Tibial artery (tissue), 4 donors: ENCODE data around the gene PRC1.

Experiments
- DNase-seq, 2 donors: peaks; one replicate each; pipeline ENCODE4 v3.0.0-alpha.2; 2019
- H3K27ac ChIP-seq, 2 donors: fragments of 200-600 bp; sonication (generic) in 1 of 2; 1 replicate in 1 of 2; 2 replicates in 1 of 2; pipeline ENCODE4 v1.5.1; 2018 to 2019; ENCODE audit warnings: mild to moderate bottlenecking in 1 of 2
- H3K27me3 ChIP-seq, 2 donors: fragments of 200-600 bp; sonication (generic) in 1 of 2; one replicate each; pipeline versions ENCODE4 v1.5.1 to v1.6.0; 2016 to 2019
- H3K36me3 ChIP-seq, 3 donors: fragments of 200-600 bp; sonication (generic) in 2 of 3; one replicate each; pipeline ENCODE4 v1.5.1; 2016 to 2019; ENCODE audit warnings: mild to moderate bottlenecking in 2 of 3
- H3K4me1 ChIP-seq, 4 donors: fragments of 200-600 bp; sonication (generic) in 2 of 4; 1 replicate in 3 of 4; 2 replicates in 1 of 4; pipeline ENCODE4 v1.5.1; 2016 to 2019
- H3K4me3 ChIP-seq, 2 donors: fragments of 200-600 bp; sonication (generic) in 1 of 2; 1 replicate in 1 of 2; 2 replicates in 1 of 2; pipeline ENCODE4 v1.5.1; 2018 to 2019; ENCODE audit warnings: mild to moderate bottlenecking in 2 of 2
- H3K9me3 ChIP-seq, 3 donors: fragments of 200-600 bp; sonication (generic) in 1 of 3; one replicate each; pipeline ENCODE4 v1.5.1; 2016 to 2019
- CTCF ChIP-seq, 2 experiments: fragments of 200-600 bp in 1 of 2; fragments of 450-650 bp in 1 of 2; IDR thresholded peaks; one replicate each; pipeline ENCODE4 v1.5.1; 2017 to 2019; ENCODE audit warnings: antibody characterized with exemption in 2 of 2, mild to moderate bottlenecking in 1 of 2, moderate library complexity in 1 of 2
- intact Hi-C: fragments of 100-400 bp; cut with DNase I; formaldehyde crosslinking; loops from one replicate; pipeline ENCODE4 v1.15.0; 2023; ENCODE audit warnings: low total_unique reads

PRC1 gene

DNA sequence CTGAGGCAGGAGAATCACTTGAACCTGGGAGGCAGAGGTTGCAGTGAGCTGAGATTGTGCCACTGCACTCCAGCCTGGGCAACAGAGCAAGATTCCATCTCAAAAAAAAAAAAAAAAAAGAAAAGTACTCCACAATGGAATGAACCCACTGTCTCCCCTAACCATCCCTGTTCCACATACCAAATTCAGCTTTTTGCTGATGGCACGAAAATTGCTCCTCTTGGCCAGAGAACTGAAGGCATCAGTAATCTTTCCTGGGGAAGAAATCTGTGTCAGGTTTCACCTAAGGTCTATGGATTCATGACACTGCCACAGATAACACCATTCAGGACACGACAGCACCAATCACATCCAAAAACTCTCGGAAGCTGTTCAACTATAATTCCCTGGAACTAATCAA, 6.9 kb upstream of the PRC1 start:
- no peaks in the 10 kb centered on the region for H3K4me1 ChIP-seq
- DNase-seq, result no peak
- H3K4me3 ChIP-seq, result no peak overlapping the region
- no peaks in the 10 kb centered on the region for H3K9me3 ChIP-seq
- intact Hi-C loops, result no loop called here
- H3K27me3 ChIP-seq, result no peaks in the 10 kb centered on the region
- TF ChIP-seq CTCF (IDR thresholded peaks at IDR 0.05), result no peak
- peaks cover 63 to 87% (median 71%) of the 10 kb centered on the region in 3 donors for H3K36me3 ChIP-seq
- H3K27ac ChIP-seq, result no peak overlapping the region

DNA sequence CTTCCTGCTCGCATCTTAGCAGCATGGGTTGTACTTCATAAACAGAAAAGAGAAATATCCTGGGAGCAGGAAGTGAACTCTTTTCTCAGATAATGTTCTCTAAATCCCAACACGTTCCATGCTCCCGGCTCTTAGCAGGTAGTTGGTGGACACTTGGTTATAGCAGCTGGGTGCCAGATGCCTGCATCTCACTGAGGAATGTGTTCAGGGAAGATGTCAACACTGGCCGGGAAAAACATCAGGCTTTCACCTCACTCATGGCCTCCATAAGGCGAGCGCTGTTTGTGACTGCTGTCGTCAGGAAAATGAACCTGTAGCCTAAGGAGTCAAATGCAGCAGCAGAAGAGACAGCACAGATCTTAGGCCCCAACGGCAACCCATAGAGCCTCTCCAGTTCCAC, 4.4 kb upstream of the PRC1 start:
- intact Hi-C loops, result no loop called here
- no peaks in the 10 kb centered on the region for H3K27me3 ChIP-seq
- no peak overlapping the region for H3K4me3 ChIP-seq
- peaks cover 0 to 4% (median under 1%) of the 10 kb centered on the region in 4 donors for H3K4me1 ChIP-seq
- peaks cover 45 to 62% (median 47%) of the 10 kb centered on the region in 3 donors for H3K36me3 ChIP-seq
- DNase-seq, result no peak
- H3K27ac ChIP-seq, result no peak overlapping the region
- H3K9me3 ChIP-seq, result no peaks in the 10 kb centered on the region
- no peak for TF ChIP-seq CTCF (IDR thresholded peaks at IDR 0.05)

DNA sequence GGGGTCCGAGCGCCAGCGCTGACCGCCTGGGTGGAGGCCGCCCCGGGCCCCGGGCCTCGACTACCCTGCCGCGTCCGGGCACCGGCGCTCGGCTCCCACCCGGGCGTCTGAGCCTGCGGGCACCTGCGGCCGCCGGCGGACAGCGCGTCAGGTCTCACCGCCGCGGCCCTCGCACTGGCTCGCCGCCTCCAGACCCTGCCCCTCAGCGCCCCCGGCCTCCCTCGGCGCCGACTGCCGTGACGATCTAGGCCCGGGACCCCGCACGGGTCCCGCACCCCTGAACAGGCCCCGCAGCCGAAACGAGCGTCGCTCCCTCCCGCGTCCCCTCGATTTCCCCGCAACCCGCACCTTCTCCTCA, 297 bp downstream of the PRC1 start:
- intact Hi-C loops, result loop anchor here (5.0 kb wide), 1 partner anchor 37 kb away; no protein-coding TSS in a partner anchor
- Histone ChIP-seq H3K9me3 (no peaks in the 10 kb centered on the region), H3K36me3 (peaks cover 2 to 15% (median 3%) of the 10 kb centered on the region in 3 donors), H3K27ac (peak overlapping the region; percentile 84 to 85), H3K4me1 (peaks cover 0 to 12% (median 4%) of the 10 kb centered on the region in 4 donors), H3K27me3 (no peaks in the 10 kb centered on the region), H3K4me3 (peak overlapping the region; percentile 76 to 88)
- no peak for TF ChIP-seq CTCF (IDR thresholded peaks at IDR 0.05)
- DNase-seq, result peak in 1 of 2 donors; percentile 65

DNA sequence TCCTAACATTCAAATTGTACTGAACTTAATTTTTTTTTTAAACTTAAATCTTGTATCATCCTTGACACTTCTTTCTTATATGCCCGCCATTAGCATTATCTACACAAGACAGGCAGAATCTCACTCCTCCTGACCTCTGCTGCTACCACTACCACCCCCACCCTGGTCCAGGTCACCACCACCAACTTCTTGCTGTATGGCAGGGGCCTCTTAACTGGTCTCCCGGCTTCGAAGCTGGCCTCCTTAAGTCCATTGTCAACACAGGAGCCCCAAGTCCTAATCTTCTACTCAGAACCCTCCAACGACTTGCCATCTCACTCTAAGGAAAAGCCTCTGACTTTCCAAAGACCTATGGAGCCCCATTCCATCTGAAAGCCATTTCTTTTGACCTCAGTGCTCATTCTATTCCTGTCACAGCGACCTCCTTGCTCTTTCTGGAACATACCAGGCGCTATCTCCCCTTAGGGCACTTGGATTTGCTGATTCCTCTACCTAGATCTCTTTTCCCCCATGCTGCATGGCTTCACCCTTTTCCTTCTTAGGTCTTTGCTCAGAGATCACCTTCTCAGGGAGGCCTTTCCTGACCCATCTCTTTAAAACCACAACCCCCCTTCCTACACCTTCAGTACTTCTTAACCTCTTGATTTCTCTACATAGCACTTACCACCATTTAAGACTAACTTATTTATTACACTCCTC, 2.6 kb downstream of the PRC1 start:
- peaks cover 0 to 12% (median 4%) of the 10 kb centered on the region in 4 donors for H3K4me1 ChIP-seq
- H3K36me3 ChIP-seq, result no peaks in the 10 kb centered on the region
- TF ChIP-seq CTCF (IDR thresholded peaks at IDR 0.05), result no peak
- H3K9me3 ChIP-seq, result no peaks in the 10 kb centered on the region
- H3K4me3 ChIP-seq, result no peak overlapping the region
- intact Hi-C loops, result loop anchor here (5.0 kb wide), 1 partner anchor 34 kb away; no protein-coding TSS in a partner anchor
- no peak overlapping the region for H3K27ac ChIP-seq
- DNase-seq, result no peak
- no peaks in the 10 kb centered on the region for H3K27me3 ChIP-seq

DNA sequence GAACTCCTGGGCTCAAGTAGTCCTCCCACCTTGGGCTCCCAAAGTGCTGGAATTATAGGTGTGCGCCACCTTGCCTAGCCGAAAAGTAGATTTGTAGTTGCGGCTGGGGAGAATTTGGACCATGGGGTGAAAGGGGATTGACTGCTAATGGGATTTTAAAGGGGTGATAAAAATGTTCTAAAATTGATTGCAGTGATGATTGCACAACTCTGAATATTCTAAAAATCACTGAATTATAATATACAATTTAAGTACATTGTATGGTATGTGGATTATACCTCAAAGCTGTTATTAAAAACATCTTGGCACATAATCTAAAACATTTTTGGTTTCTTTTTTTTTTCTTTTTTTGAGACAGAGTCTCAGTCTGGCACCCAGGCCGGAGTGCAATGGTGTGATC, 3.9 kb downstream of the PRC1 start:
- no peaks in the 10 kb centered on the region for H3K27me3 ChIP-seq
- no peaks in the 10 kb centered on the region for H3K36me3 ChIP-seq
- H3K27ac ChIP-seq, result no peak overlapping the region
- DNase-seq, result no peak
- H3K9me3 ChIP-seq, result no peaks in the 10 kb centered on the region
- no peak for TF ChIP-seq CTCF (IDR thresholded peaks at IDR 0.05)
- no peak overlapping the region for H3K4me3 ChIP-seq
- intact Hi-C loops, result loop anchor here (5.0 kb wide), 1 partner anchor 33 kb away; no protein-coding TSS in a partner anchor
- H3K4me1 ChIP-seq, result peaks cover 0 to 12% (median 4%) of the 10 kb centered on the region in 4 donors
